ENCODE measurements around the gene FOXE3.

GRCh38 chr1:47439017-47439818, 23.1 kb downstream of the FOXE3 start:
- TF ChIP-seq SP4 (IDR thresholded peaks at IDR 0.05; ENCODE audit: low read length) (no peak), CTCF (IDR thresholded peaks at IDR 0.05; ENCODE audit: control extremely low read depth in 1 of 3, insufficient read depth in 1 of 3, low read depth in 1 of 3, low read length in 3 of 3) (no peak), GABPA (IDR thresholded peaks at IDR 0.05; ENCODE audit: borderline replicate concordance, insufficient read depth, low read length) (no peak), POLR2A (IDR thresholded peaks at IDR 0.05; ENCODE audit: control extremely low read depth in 1 of 2, low read depth in 2 of 2, low read length in 2 of 2) (no peak), EZH2 (IDR thresholded peaks at IDR 0.05; ENCODE audit: low read depth, low read length, severe bottlenecking) (peak; percentile 98), POU5F1 (IDR thresholded peaks at IDR 0.05; ENCODE audit: low read depth, low read length) (no peak), KDM4A (IDR thresholded peaks at IDR 0.05; ENCODE audit: low read depth, low read length, severe bottlenecking) (no peak), HDAC2 (IDR thresholded peaks at IDR 0.05; ENCODE audit: borderline replicate concordance in 1 of 2, low read depth in 2 of 2, low read length in 2 of 2) (no peak), POLR2AphosphoS5 (IDR thresholded peaks at IDR 0.05; ENCODE audit: low read depth, low read length) (no peak), MAX (IDR thresholded peaks at IDR 0.05) (no peak), HDAC6 (IDR thresholded peaks at IDR 0.05; ENCODE audit: low read depth, low read length) (no peak), GTF2F1 (IDR thresholded peaks at IDR 0.05; ENCODE audit: borderline replicate concordance, low read depth, low read length) (no peak), CBX5 (IDR thresholded peaks at IDR 0.05; ENCODE audit: low read depth, low read length) (no peak)
- TF ChIP-seq, protein P1, sequence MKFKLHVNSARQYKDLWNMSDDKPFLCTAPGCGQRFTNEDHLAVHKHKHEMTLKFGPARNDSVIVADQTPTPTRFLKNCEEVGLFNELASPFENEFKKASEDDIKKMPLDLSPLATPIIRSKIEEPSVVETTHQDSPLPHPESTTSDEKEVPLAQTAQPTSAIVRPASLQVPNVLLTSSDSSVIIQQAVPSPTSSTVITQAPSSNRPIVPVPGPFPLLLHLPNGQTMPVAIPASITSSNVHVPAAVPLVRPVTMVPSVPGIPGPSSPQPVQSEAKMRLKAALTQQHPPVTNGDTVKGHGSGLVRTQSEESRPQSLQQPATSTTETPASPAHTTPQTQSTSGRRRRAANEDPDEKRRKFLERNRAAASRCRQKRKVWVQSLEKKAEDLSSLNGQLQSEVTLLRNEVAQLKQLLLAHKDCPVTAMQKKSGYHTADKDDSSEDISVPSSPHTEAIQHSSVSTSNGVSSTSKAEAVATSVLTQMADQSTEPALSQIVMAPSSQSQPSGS (IDR thresholded peaks at IDR 0.05; ENCODE audit: low read length) = no peak

All from H1 (cell line).